Measurements from ENCODE around the gene RXRB.
A peak's percentile ranks its signal among the peaks of the same experiment; 100 is the strongest.

The RXRB gene

GRCh38 chr6:33198159-33198852, 2.2 kb downstream of the RXRB start:
- DNase-seq = no peak

GRCh38 chr6:33197431-33198048, 2.9 kb downstream of the RXRB start:
- no peak for DNase-seq

- DNase-seq = no peak
These were observed 4.9 kb downstream of the RXRB start for GRCh38 chr6:33195304-33196165.

GRCh38 chr6:33194431-33194979, 6.0 kb downstream of the RXRB start:
- no peak for DNase-seq

- no peak for DNase-seq
These were observed 6.8 kb downstream of the RXRB start for GRCh38 chr6:33193619-33194018.

- DNase-seq = peak; percentile 64
These were observed 7.5 kb downstream of the RXRB start for GRCh38 chr6:33192671-33193602.

- DNase-seq = peak; percentile 51
These were observed 8.3 kb downstream of the RXRB start, which contains the start of gene COL11A2 for GRCh38 chr6:33192105-33192646. Gene COL11A2, minus strand, starts transcription at chr6:33192467. Its CDS starts 227 bp downstream, at chr6:33192240.

- DNase-seq = no peak
These were observed 8.9 kb downstream of the RXRB start for GRCh38 chr6:33191383-33192104.

GRCh38 chr6:33190504-33191107, 9.9 kb downstream of the RXRB start:
- no peak for DNase-seq

- no peak for DNase-seq
These were observed 10.6 kb downstream of the RXRB start for GRCh38 chr6:33189625-33190448.

GRCh38 chr6:33189164-33189563, 11.3 kb downstream of the RXRB start:
- DNase-seq = no peak

- no peak for DNase-seq
These were observed 12.7 kb downstream of the RXRB start for GRCh38 chr6:33187809-33188208.

- DNase-seq = no peak
These were observed 14.7 kb downstream of the RXRB start for GRCh38 chr6:33185654-33186187.

- DNase-seq = no peak
These were observed 15.3 kb downstream of the RXRB start for GRCh38 chr6:33185190-33185589.

- DNase-seq = no peak
These were observed 17.3 kb downstream of the RXRB start for GRCh38 chr6:33183071-33183683.

- DNase-seq = no peak
These were observed 19.3 kb downstream of the RXRB start for GRCh38 chr6:33181141-33181540.

GRCh38 chr6:33178755-33179475, 21.6 kb downstream of the RXRB start:
- DNase-seq = no peak
